GM18498 (cell line): ENCODE results near the gene TXNDC5.
"Not testable (repeated sequence)": the region's sequence is repeated elsewhere in the genome, so short reads cannot be mapped to it uniquely, and the experiment has no call there.

Source experiments
- ATAC-seq: cut with Tn5 transposase; IDR thresholded peaks from one replicate; pipeline ENCODE4 v1.9.1; 2021; ENCODE audit warnings: mild to moderate bottlenecking, moderate library complexity; ENCODE audit not compliant: unreplicated experiment

Gene TXNDC5

GRCh38 chr6:7914991-7915789, 4.6 kb upstream of the TXNDC5 start:
- no peak for ATAC-seq

GRCh38 chr6:7914311-7914710, 3.7 kb upstream of the TXNDC5 start:
- no peak for ATAC-seq

- ATAC-seq = no peak
Observed at GRCh38 chr6:7912736-7913517, 2.3 kb upstream of the TXNDC5 start.

GRCh38 chr6:7912024-7912423, 1.4 kb upstream of the TXNDC5 start:
- ATAC-seq = no peak

- no peak for ATAC-seq
Observed at GRCh38 chr6:7911345-7911725, 747 bp upstream of the TXNDC5 start.

GRCh38 chr6:7910298-7910653, 312 bp downstream of the TXNDC5 start:
- peak; percentile 19 for ATAC-seq

GRCh38 chr6:7909323-7910276, 988 bp downstream of the TXNDC5 start:
- peak; percentile 38 for ATAC-seq

GRCh38 chr6:7907159-7907558, 3.4 kb downstream of the TXNDC5 start:
- no peak for ATAC-seq

- no peak for ATAC-seq
Observed at GRCh38 chr6:7906741-7907140, 3.8 kb downstream of the TXNDC5 start.

GRCh38 chr6:7905416-7905815, 5.2 kb downstream of the TXNDC5 start:
- ATAC-seq = no peak

GRCh38 chr6:7904654-7905319, 5.8 kb downstream of the TXNDC5 start:
- ATAC-seq = no peak

- ATAC-seq = no peak
Observed at GRCh38 chr6:7903673-7904072, 6.9 kb downstream of the TXNDC5 start.

- ATAC-seq = no peak
Observed at GRCh38 chr6:7902867-7903266, 7.7 kb downstream of the TXNDC5 start.

- ATAC-seq = no peak
Observed at GRCh38 chr6:7902221-7902620, 8.4 kb downstream of the TXNDC5 start.

- ATAC-seq = no peak
Observed at GRCh38 chr6:7901780-7902179, 8.8 kb downstream of the TXNDC5 start.

- ATAC-seq = no peak
Observed at GRCh38 chr6:7901056-7901455, 9.5 kb downstream of the TXNDC5 start.

- no peak for ATAC-seq
Observed at GRCh38 chr6:7900621-7901020, 10.0 kb downstream of the TXNDC5 start.

GRCh38 chr6:7899889-7900213, 10.7 kb downstream of the TXNDC5 start:
- ATAC-seq = no peak

GRCh38 chr6:7899101-7899888, 11.3 kb downstream of the TXNDC5 start:
- peak; percentile 45 for ATAC-seq

GRCh38 chr6:7898193-7898586, 12.4 kb downstream of the TXNDC5 start:
- ATAC-seq = not testable (repeated sequence)
